HCT116 (cell line): ENCODE data around the gene CSNK2A2.

Source experiments
- CTCF ChIP-seq, 3 experiments: fragments of 200-600 bp in 1 of 3; sonication (generic) in 1 of 3; IDR thresholded peaks in 2 of 3; conservative IDR thresholded peaks in 1 of 3; 2 replicates each; pipeline ENCODE4 v1.5.1; 2012 to 2017; ENCODE audit warnings: low read depth in 2 of 3, low read length in 2 of 3, antibody characterized with exemption in 1 of 3, borderline replicate concordance in 1 of 3, control low read depth in 1 of 3, mild to moderate bottlenecking in 1 of 3, mixed read lengths in 1 of 3, mixed run types in 1 of 3, moderate library complexity in 1 of 3; ENCODE audit not compliant: insufficient read depth in 1 of 3
- ELF1 ChIP-seq: IDR thresholded peaks from 2 replicates; pipeline ENCODE4 v1.6.1; 2012; ENCODE audit warnings: low read depth, borderline replicate concordance
- EZH2phosphoT487 ChIP-seq: fragments of 200-600 bp; IDR thresholded peaks from 2 replicates; pipeline ENCODE4 v1.6.1; 2018; ENCODE audit warnings: antibody characterized with exemption, borderline replicate concordance
- FOSL1 ChIP-seq: IDR thresholded peaks from 2 replicates; pipeline ENCODE4 v1.6.1; 2012; ENCODE audit warnings: low read depth
- JUND ChIP-seq: IDR thresholded peaks from 2 replicates; pipeline ENCODE4 v1.6.1; 2012
- MAX ChIP-seq: IDR thresholded peaks from 2 replicates; pipeline ENCODE4 v1.6.1; 2012
- POLR2A ChIP-seq: IDR thresholded peaks from 2 replicates; pipeline ENCODE4 v1.7.0; 2011; ENCODE audit warnings: borderline replicate concordance; ENCODE audit not compliant: insufficient read depth, insufficient read length; ENCODE audit errors: extremely low read depth
- POLR2AphosphoS5 ChIP-seq: IDR thresholded peaks from 2 replicates; pipeline ENCODE4 v1.6.1; 2011; ENCODE audit warnings: mild to moderate bottlenecking, low read depth, low read length, moderate library complexity
- RAD21 ChIP-seq: IDR thresholded peaks from 2 replicates; pipeline ENCODE4 v1.6.1; 2012; ENCODE audit warnings: low read depth, mild to moderate bottlenecking
- REST ChIP-seq: IDR thresholded peaks from 2 replicates; pipeline ENCODE4 v1.6.1; 2012; ENCODE audit warnings: low read depth
- SIN3A ChIP-seq: IDR thresholded peaks from 2 replicates; pipeline ENCODE4 v1.6.1; 2012; ENCODE audit warnings: low read depth
- SP1 ChIP-seq: IDR thresholded peaks from 2 replicates; pipeline ENCODE4 v1.6.1; 2012; ENCODE audit warnings: low read depth

GRCh38 chr16:58116081-58116480 lies 81.8 kb downstream of the CSNK2A2 start:
- TF ChIP-seq SP1 = no peak
- TF ChIP-seq POLR2A = no peak
- TF ChIP-seq CTCF (IDR thresholded peaks at IDR 0.05 in 2 of 3, conservative IDR thresholded peaks at IDR 0.05 in 1 of 3; ENCODE audit: borderline replicate concordance in 1 of 3, insufficient read depth in 1 of 3, low read depth in 2 of 3, low read length in 2 of 3) = no peak
- no peak for TF ChIP-seq EZH2phosphoT487
- TF ChIP-seq MAX = no peak
- no peak for TF ChIP-seq REST
- no peak for TF ChIP-seq POLR2AphosphoS5
- no peak for TF ChIP-seq FOSL1
- TF ChIP-seq RAD21 = no peak
- no peak for TF ChIP-seq JUND
- no peak for TF ChIP-seq ELF1
- no peak for TF ChIP-seq SIN3A
